ENCODE results near the gene CDH15.

CDH15 gene

DNA sequence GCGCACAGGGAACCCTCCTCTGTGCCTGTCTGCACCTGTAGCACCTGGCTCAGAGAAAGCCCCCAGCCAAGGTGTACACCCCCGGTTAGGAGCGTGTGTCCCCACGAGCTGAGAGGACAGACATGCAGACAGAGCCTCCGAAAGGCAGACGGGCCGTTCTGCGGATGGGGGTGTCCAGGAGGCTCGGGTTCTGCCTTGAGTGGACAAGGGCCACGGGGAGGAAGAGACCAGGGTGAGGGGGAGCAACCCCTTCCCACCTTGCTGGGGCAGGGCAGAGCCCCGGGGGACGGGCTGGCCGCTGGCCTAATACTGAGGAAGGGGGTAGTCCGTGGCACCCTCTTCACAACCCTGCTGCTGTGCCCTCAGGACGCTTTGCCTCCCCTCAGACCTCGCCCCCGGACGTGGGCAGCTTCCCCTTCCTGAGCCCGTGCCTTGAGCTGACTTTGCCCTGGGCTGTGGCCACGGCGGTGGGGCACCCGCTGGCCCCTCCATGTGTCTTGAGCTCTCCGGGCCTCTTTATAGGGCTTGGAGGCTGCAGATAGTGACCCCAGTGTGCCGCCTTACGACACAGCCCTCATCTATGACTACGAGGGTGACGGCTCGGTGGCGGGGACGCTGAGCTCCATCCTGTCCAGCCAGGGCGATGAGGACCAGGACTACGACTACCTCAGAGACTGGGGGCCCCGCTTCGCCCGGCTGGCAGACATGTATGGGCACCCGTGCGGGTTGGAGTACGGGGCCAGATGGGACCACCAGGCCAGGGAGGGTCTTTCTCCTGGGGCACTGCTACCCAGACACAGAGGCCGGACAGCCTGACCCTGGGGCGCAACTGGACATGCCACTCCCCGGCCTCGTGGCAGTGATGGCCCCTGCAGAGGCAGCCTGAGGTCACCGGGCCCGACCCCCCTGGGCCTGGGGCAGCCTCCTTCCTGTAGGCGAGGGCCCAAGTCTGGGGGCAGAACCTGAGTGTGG lies 23.1 kb downstream of the CDH15 start:
- peak in 4 of 10 donors; percentile 7 to 77 (median 70) for DNase-seq

GRCh38 chr16:89195521-89196171 lies 24.1 kb downstream of the CDH15 start:
- peak in 4 of 10 donors; percentile 3 to 83 (median 58) for DNase-seq
- intact Hi-C loops (cut with DNase I) = no loop called here

More for the DNA sequence above, 23.1 kb downstream of the CDH15 start:
- intact Hi-C loops (cut with DNase I) = no loop called here

GRCh38 chr16:89197033-89197632 lies 25.6 kb downstream of the CDH15 start:
- peak in 2 of 10 donors; percentile 52 to 66 for DNase-seq

DNA sequence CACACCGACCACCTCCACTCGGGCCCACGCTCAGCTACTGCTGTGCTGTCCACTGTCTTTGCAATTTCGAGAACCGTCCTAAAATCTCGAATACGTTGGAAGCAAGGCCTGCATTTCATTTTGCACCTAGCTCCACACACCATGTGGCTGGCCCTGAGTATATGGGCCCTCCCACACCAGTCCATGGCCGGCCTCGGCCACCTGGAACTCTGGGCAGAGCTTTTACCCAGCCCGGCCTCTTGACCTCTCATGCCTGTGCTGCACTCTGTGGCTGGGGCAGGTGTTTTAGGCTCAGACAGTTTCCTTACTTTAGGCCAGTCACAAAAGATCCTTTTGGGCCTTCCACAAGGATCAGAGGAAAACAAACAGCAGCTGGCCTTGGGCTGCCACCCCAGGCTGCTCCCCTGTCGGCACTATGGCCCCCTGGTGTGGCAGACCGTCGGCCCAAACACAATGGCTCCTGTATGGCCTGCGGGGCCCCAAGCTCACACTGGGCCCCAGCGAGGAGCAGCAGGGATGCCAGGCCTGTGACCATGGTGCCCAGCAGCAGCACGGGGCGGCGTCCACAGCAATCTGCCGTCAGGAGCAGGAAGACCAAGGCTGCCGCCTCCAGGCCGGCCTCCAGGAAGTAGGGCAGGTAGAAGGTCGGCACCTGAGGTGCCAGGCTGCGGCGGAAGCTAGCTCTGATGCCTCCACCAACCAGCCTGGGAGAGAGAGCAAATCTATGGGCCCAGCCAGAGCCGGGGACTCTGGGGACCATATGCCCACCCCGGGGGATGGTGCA lies 26.3 kb downstream of the CDH15 start:
- DNase-seq = peak in 3 of 10 donors; percentile 17 to 84 (median 66)
- intact Hi-C loops (cut with DNase I) = no loop called here

More at GRCh38 chr16:89197033-89197632, 25.6 kb downstream of the CDH15 start:
- intact Hi-C loops (cut with DNase I) = no loop called here

- peak in 2 of 10 donors; percentile 72 to 78 for DNase-seq
- intact Hi-C loops (cut with DNase I) = no loop called here
Observed at GRCh38 chr16:89198417-89199240, 27.1 kb downstream of the CDH15 start.

DNA sequence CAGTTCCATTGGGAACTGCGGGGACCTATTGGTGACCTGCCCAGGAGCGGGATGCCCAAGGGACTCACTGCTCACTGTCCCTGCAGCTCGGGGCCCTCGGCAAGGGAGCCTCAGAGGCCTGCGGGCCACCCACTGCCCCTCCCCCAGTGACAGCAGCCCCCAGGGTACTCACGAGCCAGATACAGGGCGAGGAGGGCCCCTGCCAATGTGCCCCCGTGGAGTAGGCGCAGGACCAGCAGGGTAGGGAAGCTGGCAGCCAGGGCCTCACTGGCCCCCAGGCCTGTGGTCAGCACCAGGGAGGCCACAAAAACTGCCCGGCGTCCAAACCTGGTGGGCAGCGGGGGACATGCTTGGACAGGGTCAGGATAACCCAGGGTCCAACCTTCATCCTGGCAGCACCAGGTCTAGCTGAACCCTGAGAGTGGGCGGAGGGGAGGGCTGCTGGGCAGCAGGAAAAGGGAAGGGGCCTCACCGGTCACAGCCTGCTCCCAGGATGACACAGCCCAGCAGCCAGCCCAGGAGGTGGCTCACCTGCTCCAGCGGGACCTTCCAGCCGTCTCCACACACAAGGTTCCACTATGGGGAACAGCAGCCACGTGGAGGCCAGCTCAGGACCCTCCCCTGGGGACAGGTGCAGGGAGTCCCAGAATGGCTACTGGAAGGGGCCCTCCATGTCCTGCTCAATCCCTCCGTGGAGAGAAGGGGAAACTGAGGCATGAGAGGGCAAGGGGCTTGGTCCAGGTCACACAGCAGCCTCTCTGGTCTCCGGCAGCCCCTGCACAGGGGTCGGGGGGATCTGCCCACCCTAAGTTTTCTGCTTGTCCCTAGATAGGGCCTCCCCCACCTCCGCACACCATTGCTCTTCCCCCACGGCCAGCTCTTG lies 27.9 kb downstream of the CDH15 start:
- intact Hi-C loops (cut with DNase I) = no loop called here

GRCh38 chr16:89200124-89200849 lies 28.7 kb downstream of the CDH15 start, which contains the start of gene SLC22A31:
Gene SLC22A31, minus strand, starts transcription at chr16:89200537. Its CDS starts 36 bp downstream, at chr16:89200501.
- peak in 2 of 10 donors; percentile 66 to 80 for DNase-seq

More for the DNA sequence above, 27.9 kb downstream of the CDH15 start:
- DNase-seq = peak in 2 of 10 donors; percentile 76 to 80

DNA sequence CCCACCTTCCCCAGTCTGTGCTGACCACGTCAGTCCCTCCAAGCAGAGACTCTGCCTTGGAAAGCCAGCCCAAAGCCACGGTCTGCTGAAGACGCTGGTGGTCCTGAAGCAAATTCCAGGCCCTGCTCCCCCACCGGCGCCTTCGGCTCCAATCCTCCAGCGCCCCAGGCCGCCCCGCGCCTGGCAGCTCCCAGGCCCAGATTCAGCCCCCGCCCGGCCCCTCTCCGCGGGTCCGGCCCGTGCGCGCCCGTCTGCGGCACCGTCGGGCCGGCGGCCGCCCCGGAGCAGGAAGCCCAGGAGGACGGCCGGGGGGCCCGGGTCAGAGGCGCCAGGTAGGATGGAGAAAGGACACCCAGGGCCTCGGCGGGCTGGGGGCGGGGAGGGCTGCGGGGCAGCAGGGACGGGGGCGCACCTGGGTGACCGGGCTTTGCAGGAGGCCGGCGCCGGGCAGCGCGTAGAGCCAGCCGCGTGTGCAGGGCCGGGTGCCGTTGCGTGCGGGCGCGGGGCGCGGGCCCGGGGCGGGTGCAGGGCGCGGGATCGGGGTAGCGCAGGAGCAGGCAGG lies 29.4 kb downstream of the CDH15 start:
- DNase-seq = peak in 2 of 10 donors; percentile 69 to 72
- intact Hi-C loops (cut with DNase I) = no loop called here

More at GRCh38 chr16:89200124-89200849, 28.7 kb downstream of the CDH15 start, which contains the start of gene SLC22A31:
- intact Hi-C loops (cut with DNase I) = no loop called here

GRCh38 chr16:89201439-89202377 lies 30.2 kb downstream of the CDH15 start:
- peak in 3 of 10 donors; percentile 21 to 85 (median 73) for DNase-seq
- intact Hi-C loops (cut with DNase I) = no loop called here

GRCh38 chr16:89202422-89203215 lies 31.1 kb downstream of the CDH15 start:
- DNase-seq = peak in 2 of 10 donors; percentile 55 to 60
- intact Hi-C loops (cut with DNase I) = no loop called here

GRCh38 chr16:89207993-89208392 lies 36.4 kb downstream of the CDH15 start:
- DNase-seq = no peak
- intact Hi-C loops (cut with DNase I) = no loop called here

- DNase-seq = peak in 3 of 10 donors; percentile 31 to 65 (median 50)
- intact Hi-C loops (cut with DNase I) = no loop called here
Observed at GRCh38 chr16:89209522-89210044, 38.0 kb downstream of the CDH15 start.

DNA sequence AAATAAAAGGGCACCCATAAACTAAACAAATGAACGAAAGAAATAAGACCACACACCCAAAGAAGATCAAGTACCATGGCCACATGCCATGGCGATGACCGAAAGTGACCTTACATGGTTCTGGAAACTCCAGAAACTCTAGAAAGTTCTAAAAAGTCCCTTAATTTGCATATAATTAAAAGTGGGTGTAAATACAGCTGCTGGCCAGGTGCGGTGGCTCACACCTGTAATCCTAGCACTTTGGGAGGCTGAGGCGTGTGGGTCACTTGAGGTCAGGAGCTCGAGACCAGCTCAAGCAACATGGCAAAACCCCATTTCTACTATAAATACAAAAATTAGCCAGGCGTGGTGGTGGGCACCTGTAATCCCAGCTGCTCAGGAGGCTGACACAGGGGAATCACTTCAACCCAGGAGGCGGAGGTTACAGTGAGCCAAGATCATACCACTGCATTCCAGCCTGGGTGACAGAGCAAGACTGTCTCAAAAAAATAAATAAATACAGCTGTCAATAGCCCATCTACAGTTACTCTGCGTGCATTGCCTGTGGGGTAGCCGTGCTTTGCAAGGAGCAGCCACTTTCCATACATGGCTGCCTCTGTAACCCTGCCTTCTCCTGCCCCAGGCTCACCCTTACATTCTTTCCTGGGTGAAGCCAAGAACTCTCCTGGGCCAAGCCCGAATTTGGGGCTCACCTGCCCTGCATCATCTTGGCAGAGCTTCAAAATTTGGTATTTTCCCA lies 38.8 kb downstream of the CDH15 start:
- intact Hi-C loops (cut with DNase I) = no loop called here

More for the DNA sequence above, 38.8 kb downstream of the CDH15 start:
- DNase-seq = peak in 2 of 10 donors; percentile 39

Measured in posterior cingulate gyrus (tissue), 11 donors.